GOT3 (cell line): Measurements from ENCODE around the gene ATP6V1F.

Experiments used
- DNase-seq: peaks from one replicate; lab custom pipeline; 2025; ENCODE audit warnings: mixed read lengths; lab: John Stamatoyannopoulos, UW

Gene ATP6V1F

DNA sequence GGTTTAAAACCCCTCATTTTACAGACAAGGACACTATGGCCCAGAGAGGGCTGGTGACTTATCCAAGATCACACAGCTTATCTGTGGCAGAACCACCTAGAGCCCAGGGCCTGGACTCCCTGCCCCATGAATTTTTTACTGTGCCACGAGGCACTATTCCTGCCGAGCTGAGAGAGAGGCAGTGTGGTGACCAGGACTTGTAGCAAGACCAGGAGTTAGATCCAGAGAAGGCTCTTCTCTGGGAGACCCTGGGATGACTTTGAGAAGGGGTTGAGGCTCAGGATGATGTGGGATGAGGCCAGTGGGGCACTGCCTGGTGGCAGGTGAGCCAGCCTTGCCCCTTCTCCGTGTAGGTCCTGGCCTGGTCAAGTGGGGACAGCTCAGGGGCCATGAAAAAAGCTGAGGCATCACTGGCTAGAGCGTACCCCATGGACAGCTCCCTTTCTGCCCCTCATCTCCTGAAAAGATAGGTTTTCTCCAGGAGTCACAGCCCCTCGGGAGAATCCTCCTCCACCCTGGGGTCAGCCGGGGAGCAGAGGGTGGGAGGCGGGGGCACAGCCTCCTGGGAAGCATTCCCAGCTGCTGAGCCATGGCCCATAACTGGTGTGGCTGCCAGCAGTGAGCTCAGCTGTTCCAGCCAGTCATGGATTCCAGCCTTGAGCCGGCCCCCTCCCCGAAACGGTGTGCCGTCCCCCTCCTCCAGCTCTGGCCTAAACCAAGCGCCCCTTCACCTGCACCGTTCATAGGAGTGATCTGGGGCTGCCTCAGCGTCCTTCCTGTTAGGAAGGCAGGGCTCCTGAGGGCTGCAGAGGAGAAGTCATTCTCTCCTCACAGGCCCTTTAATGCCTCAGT is 26.6 kb upstream of the ATP6V1F start:
- no peak for DNase-seq

DNA sequence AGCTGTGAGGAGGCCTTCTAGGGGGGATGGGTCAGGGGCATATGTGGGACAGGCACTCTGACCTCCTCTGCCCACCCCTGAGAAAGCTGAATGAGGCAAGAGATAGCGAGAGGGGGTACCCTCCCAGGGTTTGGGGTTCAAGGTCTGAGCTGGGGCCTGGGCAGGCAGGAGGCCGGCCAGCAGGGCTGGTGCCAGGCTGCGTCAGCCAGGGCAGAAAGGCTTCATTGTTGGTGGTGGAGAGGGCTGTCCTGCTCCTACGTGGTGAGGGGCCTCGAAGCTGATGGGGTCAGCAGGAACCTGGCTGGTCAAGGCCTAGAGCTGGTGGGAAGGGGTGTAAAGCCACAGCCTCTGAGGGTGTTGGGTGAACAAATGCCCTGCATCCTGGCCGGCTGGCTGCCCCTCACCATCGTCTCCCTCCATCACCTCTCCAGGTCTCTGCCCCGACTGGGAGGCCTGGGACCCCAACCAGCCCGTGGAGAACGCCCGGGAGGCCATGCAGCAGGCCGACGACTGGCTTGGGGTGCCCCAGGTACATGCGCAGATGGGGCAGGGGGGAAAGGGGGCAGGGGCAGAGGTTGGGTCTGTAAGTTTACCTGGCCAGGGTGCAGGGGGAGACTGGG is 25.8 kb upstream of the ATP6V1F start:
- DNase-seq, result no peak

DNA sequence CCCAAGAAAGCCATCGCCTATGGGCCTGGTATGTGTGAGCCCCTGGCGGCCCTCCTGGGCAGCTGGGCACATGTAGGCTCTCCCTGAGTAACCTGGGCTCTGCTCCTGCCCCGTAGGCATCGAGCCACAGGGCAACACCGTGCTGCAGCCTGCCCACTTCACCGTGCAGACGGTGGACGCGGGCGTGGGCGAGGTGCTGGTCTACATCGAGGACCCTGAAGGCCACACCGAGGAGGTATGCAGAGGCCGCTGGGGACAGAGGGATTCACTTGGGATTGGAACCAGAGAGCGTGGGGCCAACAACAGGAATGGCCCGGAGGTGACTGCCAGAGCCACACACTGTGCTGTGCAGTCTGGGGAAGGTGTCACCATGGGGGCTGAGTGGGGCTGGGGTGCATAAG is 25.1 kb upstream of the ATP6V1F start:
- no peak for DNase-seq

DNA sequence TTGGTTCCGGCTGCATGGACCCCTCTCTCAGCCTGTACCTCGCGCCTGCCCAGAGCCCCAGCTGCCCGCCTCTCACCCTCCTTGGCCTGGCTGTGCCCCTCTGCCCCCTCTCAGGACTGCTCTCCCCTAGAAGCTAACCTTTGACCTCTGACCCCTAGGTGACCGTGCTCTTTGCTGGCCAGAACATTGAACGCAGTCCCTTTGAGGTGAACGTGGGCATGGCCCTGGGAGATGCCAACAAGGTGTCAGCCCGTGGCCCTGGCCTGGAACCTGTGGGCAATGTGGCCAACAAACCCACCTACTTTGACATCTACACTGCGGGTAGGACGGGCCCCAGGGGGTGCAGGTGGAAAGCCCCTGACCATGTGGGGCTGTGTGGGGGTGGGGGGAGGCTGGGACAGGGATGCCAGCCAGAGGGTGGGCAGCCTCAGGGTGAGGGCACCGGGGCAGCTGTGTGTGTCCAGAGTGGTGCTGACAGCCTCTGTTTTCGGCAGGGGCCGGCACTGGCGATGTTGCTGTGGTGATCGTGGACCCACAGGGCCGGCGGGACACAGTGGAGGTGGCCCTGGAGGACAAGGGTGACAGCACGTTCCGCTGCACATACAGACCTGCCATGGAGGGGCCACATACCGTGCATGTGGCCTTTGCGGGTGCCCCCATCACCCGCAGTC is 24.4 kb upstream of the ATP6V1F start:
- DNase-seq, result no peak

DNA sequence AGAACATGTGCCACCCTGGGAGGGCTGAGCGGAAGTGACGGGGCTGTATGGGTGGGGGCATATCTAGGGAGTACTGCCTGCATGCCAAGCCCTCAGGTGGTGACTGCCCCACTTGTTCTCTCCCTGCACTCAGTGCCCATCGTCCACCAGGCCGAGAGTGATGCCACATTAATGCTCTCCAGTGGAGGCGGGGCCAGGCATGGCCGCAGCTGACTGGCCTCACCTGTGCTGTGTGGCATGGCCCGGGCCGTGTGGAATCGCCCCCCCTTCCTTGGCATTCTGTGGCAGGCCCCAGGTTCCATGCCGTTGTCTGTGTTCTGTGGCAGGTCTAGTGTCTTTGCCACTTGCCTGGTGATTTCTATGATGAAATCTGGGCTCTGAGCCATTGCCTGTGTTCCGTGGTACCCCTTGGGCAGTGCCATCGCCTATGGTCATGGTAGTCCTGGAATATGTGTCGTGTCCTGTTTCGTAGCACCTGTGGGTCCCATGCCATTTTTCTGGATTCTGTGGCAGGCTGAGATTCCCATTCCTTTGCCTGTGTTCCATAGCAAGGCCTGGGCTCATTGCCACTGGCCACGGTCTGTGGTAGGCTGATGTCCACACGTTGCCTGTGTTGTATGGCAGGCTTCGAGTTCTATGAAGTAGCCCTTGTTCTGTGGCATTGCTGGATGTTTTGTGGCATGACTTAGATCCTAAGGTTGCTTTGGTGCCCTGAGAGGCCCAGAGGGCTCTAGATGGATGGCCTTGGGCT is 23.5 kb upstream of the ATP6V1F start:
- no peak for DNase-seq

DNA sequence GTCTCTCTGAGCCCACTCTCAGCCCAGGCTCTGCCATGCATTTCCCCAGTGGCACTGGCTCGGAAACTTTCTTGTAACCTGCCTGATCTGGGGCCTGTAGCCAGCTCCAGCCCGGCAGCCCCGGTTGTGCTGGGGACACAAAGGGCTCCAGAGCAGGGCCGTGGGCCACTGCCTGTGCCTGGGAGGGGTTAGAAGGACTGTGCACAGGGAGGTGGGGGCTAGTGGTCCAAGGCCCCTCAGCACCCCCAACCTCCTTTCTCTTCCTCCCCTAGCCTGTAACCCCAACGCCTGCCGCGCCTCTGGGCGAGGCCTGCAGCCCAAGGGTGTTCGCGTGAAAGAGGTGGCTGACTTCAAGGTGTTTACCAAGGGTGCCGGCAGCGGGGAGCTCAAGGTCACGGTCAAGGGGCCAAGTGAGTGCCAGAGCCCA is 22.9 kb upstream of the ATP6V1F start:
- DNase-seq, result no peak

DNA sequence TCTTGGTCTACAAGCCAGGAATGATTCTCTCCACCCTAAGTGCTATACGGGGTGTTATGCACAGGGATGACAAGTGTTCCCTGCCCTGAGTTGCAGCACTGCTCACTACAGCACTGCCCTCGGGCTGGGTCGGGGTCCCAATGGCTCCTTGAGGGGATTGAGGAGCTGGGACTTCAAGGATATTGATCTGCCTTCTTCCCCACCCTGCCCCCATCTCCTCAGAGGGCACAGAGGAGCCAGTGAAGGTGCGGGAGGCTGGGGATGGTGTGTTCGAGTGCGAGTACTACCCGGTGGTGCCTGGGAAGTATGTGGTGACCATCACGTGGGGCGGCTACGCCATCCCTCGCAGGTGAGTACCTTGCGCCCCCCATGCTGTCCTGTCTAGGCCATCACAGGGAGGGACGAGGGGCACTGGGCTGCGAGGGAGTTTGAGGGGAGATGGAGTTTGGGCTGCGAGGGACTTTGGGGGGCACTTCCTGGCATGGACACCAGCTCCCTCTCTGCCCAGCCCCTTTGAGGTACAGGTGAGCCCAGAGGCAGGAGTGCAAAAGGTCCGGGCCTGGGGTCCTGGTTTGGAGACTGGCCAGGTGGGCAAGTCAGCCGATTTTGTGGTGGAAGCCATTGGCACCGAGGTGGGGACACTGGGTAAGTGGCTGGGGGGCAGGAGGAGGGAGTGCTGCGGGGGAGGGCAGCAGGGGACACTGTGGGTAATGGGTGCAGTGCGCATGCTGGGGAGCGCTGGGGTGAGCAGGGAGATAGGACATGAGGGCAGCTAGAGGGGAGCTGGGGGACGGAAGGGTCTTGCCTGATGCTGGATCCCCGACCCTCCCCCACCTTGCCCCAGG is 22.1 kb upstream of the ATP6V1F start:
- no peak for DNase-seq

DNA sequence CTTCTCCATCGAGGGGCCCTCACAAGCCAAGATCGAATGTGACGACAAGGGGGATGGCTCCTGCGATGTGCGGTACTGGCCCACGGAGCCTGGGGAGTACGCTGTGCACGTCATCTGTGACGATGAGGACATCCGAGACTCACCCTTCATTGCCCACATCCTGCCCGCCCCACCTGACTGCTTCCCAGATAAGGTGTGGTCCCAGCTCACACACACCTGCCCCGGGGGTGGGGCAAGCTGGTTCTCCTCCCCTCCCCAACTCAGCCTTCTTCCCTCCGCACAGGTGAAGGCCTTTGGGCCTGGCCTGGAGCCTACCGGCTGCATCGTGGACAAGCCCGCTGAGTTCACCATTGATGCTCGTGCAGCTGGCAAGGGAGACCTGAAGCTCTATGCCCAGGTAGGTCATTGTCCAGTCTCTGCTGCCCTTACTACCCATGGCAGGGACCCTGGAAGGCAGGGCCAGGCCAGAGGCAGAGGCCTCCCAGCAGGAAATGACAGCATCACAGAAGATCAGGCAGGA is 21.4 kb upstream of the ATP6V1F start:
- DNase-seq, result no peak

DNA sequence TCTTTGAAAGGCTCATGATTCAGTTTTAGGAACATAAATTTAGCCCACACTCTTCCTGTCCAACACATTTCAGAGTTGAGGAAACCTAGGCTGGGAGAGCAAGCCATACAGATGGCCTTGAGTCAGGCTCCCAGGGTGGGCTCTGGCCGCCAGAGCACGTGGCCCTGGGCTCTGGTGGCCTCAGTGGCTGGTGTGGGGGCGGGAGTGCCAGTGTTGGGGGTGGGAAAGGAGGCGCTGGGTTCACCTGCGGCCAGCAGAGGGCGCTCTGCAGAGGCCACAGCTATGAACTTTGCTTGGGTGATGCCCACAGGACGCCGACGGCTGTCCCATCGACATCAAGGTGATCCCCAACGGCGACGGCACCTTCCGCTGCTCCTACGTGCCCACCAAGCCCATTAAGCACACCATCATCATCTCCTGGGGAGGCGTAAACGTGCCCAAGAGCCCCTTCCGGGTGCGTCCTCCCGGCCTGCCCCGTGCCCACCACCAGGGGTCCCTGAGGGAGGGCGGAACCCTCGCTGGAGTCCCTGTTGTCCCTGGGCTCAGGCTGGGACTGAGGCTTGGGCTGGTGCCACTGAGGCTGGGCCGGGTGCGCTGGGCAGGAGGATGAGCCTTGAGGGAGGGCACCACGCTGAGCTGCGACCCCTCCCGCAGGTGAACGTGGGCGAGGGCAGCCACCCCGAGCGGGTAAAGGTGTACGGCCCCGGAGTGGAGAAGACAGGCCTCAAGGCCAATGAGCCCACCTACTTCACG is 20.6 kb upstream of the ATP6V1F start:
- DNase-seq, result no peak

DNA sequence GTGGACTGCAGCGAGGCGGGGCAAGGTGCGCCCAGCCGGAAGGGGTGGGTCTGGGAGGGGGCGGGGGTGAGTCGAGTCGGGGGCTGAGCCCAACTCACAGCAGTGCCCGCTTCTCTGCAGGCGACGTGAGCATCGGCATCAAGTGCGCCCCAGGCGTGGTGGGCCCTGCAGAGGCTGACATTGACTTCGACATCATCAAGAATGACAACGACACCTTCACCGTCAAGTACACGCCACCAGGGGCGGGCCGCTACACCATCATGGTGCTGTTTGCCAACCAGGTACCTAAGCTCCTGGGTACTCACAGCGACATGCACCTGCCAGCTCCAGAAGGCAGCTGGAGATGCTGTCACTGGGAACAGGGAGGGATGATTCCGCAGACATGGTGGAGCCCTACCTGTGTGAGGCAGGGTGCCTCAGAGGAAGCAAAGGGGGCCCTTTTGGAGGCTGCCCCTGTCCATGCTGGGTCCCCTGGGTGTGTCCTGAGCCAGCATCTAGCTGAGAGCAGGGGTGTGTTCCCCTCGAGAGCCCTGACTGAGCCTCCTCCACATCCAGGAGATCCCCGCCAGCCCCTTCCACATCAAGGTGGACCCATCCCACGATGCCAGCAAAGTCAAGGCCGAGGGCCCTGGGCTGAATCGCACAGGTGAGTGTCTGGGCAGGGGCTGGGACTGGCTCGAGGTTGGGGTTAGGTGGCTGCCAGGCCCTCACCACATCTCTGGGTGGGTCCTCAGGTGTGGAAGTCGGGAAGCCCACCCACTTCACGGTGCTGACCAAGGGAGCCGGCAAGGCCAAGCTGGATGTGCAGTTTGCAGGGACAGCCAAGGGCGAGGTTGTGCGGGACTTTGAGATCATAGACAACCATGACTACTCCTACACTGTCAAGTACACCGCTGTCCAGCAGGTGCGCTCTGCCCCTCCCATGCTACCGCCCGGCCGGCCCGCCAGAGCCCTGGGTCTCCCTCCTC is 19.7 kb upstream of the ATP6V1F start:
- DNase-seq, result no peak

DNA sequence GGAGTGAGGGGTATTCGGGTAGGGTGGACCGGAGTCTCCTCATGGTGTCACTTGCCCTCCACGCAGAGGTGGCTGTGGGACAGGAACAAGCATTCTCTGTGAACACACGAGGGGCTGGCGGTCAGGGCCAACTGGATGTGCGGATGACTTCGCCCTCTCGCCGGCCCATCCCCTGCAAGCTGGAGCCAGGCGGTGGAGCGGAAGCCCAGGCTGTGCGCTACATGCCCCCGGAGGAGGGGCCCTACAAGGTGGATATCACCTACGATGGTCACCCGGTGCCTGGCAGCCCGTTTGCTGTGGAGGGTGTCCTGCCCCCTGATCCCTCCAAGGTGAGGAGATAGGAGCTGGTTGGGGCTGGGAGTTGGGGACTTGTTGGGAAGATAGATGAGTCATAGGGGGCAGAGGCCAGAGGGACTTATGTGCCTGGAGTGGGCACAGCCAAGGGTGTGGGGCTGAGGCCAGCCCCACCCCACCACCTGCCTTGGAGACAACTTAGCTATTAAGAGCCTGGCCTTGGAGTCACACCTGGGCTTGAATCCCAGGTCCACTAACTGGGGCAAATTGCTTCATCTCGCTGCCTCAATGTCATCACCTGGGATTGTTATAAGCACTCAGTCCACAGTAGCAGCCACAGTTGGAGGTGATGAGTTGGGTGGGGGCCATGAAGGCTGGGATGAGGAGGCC is 18.6 kb upstream of the ATP6V1F start:
- no peak for DNase-seq

DNA sequence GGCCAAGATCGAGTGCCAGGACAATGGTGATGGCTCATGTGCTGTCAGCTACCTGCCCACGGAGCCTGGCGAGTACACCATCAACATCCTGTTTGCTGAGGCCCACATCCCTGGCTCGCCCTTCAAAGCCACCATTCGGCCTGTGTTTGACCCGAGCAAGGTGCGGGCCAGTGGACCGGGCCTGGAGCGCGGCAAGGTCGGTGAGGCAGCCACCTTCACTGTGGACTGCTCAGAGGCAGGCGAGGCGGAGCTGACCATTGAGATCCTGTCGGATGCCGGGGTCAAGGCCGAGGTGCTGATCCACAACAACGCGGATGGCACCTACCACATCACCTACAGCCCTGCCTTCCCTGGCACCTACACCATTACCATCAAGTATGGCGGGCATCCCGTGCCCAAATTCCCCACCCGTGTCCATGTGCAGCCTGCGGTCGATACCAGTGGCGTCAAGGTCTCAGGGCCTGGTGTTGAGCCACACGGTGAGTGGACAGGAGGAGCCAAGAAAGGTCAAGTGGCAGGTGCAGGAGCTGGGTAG is 17.8 kb upstream of the ATP6V1F start:
- no peak for DNase-seq

DNA sequence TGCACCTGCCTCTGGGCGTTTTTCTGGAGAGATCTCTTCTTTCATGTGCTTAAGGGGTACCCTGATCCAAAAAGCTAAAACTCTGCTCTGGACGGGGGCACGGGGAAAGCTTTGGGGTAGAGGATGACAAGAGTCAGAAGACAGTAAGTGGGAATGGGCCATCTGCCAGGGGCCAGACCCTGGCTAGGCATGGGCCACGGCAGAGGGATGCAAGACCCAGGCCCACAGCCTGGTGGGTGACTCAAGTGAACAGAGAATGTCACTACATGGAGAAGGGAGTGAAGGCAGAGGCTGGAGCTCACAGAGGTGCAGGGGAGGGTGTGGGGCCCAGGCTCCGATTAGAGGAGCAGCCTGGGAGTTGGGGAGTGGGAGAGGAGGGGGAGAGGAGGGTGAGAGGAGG is 17.2 kb upstream of the ATP6V1F start:
- no peak for DNase-seq

DNA sequence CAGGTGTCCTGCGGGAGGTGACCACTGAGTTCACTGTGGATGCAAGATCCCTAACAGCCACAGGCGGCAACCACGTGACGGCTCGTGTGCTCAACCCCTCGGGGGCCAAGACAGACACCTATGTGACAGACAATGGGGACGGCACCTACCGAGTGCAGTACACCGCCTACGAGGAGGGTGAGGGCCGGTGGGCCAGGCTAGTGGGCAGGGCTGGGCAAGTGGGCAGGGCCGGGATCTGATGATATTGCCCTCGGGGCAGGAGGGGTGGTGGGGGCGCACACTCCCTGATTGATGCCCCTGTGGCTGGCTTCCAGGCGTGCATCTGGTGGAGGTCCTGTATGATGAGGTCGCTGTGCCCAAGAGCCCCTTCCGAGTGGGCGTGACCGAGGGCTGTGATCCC is 16.7 kb upstream of the ATP6V1F start:
- DNase-seq, result no peak

DNA sequence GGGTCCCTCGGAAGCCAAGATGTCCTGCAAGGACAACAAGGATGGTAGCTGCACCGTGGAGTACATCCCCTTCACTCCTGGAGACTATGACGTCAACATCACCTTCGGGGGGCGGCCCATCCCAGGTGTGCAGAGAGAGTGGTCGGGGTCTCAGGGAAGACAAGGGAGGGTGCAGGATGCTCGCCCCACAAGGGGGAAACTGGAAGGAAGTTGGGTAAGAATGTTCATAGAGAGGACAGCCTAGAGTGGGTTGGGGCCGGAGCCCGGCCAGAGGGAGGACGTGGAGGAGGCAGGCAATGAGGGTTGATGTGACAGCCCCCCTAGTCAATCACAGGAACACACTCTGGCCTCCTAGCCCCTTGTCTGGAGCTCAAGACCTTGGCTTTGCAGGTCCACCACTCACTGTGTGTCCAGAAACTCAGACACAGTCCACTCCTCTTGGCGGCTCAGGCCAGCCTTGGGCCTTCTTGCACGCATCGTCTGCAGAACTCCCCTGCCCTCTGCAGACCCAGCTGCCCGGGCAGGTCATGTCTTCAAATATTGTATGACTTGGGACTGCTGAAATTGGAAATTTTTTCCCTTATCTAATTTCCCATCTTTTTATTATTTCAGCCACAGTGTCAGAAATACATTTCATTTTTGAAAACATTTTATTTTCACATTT is 15.7 kb upstream of the ATP6V1F start:
- no peak for DNase-seq

DNA sequence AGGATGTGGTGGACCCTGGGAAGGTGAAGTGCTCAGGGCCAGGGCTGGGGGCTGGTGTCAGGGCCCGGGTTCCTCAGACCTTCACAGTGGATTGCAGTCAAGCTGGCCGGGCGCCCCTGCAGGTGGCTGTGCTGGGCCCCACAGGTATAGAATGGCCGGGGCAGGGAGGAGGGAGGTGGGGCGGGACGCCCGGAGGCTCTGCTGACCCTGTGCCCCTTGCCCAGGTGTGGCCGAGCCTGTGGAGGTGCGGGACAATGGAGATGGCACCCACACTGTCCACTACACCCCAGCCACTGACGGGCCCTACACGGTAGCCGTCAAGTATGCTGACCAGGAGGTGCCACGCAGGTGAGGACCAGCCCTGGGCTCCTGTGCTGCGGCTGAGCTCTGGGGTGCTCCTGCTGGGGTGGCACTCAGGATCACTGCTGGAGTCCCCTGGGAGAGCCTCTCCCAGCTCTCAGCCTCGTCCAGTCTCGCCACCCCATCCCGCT is 14.9 kb upstream of the ATP6V1F start:
- DNase-seq, result no peak

DNA sequence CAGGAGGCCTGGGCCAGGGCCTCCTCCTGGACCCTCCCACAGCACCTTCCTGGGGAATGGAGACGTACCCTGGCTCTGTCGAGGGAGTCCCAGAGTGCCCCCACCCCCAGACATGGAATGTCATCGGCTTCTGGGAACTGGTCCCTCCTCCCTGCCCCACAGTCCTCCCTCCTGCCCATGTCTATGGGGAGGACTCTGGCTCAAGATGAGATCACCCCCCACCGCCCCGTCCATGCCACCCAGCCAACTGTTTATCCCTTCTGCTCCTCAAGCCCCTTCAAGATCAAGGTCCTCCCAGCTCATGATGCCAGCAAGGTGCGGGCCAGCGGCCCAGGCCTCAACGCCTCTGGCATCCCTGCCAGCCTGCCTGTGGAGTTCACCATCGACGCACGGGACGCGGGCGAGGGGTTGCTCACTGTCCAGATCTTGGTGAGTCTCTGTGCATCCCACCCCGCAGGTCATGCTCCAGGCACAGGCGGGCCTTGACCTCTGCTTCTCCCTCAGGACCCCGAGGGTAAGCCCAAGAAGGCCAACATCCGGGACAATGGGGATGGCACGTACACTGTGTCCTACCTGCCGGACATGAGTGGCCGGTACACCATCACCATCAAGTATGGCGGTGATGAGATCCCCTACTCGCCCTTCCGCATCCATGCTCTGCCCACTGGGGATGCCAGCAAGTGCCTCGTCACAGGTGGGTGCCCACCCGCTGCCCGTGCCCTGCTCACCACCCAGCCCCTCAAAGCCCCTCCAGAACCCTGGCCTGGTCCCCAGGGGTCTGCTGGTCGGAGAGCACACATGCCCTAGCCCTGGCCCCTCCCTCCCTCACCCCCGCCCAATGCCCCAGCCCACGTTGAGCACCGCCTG is 14.1 kb upstream of the ATP6V1F start:
- DNase-seq, result no peak
